Bronchial epithelial cell (primary cell): Measurements from ENCODE around the gene IRX2. TPM values are rescaled to one million over a fixed set of nuclear protein-coding genes. Genes with fewer than 3 reads are reported as not detected.

ENCODE experiments used
- DNase-seq: peaks from one replicate; pipeline ENCODE4 v3.0.0-alpha.2; 2010; ENCODE audit warnings: low read depth
- FAIRE-seq: peaks from 2 replicates; lab custom pipeline; 2011; peaks lifted over from hg19 to GRCh38; lab: Jason Lieb, UNC
- H3K27me3 ChIP-seq: 2 replicates; pipeline ENCODE4 v1.5.1; 2011; ENCODE audit warnings: low read length; ENCODE audit not compliant: control insufficient read depth, insufficient read depth
- H3K36me3 ChIP-seq: 2 replicates; pipeline ENCODE4 v1.5.1; 2011; ENCODE audit warnings: low read length; ENCODE audit not compliant: control insufficient read depth, insufficient read depth
- H3K4me3 ChIP-seq: 2 replicates; pipeline ENCODE4 v1.5.1; 2011; ENCODE audit warnings: mild to moderate bottlenecking, low read depth, low read length, control low read depth
- total RNA-seq: library from RNA; depleted of rRNA; stranded (reverse); fragments of >200 nt; gene quantifications from 2 replicates; pipeline ENCODE4 v1.2.1, GENCODE V29; 2014
- TF ChIP-seq, protein P1 (sequence below): IDR thresholded peaks from 2 replicates; pipeline ENCODE4 v1.5.1; 2011; ENCODE audit warnings: mild to moderate bottlenecking, moderate library complexity, low read length, control low read depth, inconsistent platforms; ENCODE audit not compliant: insufficient read depth, severe bottlenecking

IRX2 gene
- total RNA-seq: 11.3 and 14.0 TPM in 2 replicates

DNA sequence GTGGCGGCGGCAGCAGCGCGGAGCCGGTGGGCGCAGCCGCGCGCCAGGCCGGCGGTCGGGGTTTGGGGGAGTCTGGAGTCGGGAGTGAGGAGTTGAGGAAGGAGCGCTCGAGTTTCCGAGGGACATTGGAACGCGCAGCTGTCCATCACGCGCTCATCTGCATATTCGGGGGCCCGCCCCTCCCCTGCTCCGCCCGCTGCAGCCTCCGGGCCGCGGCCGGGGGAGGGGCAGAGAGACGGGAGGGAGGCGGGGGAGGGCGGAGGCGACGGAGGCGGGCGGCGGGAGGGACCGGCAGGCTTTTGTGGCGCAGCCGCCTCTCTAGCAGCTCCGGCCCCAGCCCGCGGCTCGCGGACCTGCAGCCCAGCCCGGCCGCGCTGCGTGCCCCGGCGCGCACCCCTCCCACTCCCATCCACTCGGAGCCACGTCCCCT, at the start of gene IRX2:
Gene IRX2 (minus strand): TSS at position 86 of the 430 bp plus-strand sequence. CDS start 264 bp downstream, outside the sequence.
- FAIRE-seq (no peak), DNase-seq (peak; percentile 88)
- TF ChIP-seq, protein P1, sequence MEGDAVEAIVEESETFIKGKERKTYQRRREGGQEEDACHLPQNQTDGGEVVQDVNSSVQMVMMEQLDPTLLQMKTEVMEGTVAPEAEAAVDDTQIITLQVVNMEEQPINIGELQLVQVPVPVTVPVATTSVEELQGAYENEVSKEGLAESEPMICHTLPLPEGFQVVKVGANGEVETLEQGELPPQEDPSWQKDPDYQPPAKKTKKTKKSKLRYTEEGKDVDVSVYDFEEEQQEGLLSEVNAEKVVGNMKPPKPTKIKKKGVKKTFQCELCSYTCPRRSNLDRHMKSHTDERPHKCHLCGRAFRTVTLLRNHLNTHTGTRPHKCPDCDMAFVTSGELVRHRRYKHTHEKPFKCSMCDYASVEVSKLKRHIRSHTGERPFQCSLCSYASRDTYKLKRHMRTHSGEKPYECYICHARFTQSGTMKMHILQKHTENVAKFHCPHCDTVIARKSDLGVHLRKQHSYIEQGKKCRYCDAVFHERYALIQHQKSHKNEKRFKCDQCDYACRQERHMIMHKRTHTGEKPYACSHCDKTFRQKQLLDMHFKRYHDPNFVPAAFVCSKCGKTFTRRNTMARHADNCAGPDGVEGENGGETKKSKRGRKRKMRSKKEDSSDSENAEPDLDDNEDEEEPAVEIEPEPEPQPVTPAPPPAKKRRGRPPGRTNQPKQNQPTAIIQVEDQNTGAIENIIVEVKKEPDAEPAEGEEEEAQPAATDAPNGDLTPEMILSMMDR: no peak
- peaks cover 13% of the 10 kb centered on the region for H3K36me3 ChIP-seq
- H3K27me3 ChIP-seq: no peaks in the 10 kb centered on the region
- peak within 1 kb of the TSS; percentile 89 for H3K4me3 ChIP-seq

DNA sequence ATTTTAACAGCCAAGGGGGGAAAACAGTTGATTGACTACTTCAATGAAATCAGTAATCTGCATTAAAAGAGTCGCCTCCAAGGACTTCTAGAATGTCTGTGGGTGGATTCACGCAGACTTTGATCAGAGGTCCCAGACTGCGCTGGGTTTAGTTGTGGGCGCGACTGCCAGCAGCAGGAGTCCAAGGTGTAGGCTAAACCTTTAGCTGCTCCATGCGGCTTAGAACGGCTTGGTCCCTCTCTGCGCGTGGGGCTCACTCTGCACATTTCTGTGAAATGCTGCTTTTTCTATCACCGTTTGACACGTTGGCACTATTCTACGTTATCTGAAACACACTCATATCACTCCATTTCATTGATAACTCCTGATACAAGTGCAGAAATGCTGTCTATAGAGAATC, 48.6 kb upstream of the IRX2 start:
- TF ChIP-seq, protein P1: no peak
- FAIRE-seq (no peak), DNase-seq (no peak)
- H3K27me3 ChIP-seq: no peaks in the 10 kb centered on the region
- no peak overlapping the region for H3K4me3 ChIP-seq
- no peaks in the 10 kb centered on the region for H3K36me3 ChIP-seq

DNA sequence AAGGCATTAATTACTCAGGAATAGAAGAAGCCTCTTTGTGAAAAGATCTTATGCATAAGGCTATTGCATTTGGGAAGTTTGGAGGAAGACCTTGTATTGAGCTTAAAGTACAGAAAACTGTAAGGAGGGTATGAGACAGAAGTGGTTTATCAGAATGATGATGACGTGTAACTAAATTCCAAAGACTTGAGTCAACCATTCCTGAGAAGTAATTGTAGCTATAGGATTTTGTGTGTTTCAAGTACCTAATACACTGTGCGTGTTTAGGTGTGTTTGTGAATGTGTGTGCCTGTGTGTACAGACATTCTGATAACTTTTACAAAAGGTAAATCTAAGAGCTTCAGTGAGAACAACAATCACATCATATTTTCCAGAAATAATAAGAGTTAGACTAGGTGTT, 46.5 kb upstream of the IRX2 start:
- DNase-seq: peak; percentile 89
- TF ChIP-seq, protein P1: no peak
- Histone ChIP-seq H3K4me3 (no peak overlapping the region), H3K27me3 (no peaks in the 10 kb centered on the region), H3K36me3 (no peaks in the 10 kb centered on the region)
- peak; percentile 83 for FAIRE-seq

DNA sequence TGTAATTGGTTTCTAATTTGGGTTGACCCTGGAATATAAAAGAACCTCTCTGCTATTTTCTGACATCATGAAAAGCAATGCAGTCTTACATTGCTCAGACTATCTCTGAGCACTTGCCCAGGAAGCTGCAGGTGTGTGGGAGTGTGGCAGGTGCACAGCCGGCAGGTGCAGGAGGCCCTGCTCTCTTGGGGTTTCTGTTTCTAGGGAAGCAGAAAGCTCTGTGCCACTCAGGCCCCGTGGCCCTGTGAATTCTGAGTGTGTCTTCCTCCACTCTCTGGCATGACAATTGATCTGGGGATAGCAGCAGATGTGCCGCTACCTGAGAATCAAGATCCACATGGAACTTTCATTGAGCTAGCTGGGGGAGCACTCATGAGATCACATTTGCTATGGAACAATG, 45.7 kb upstream of the IRX2 start:
- H3K36me3 ChIP-seq: no peaks in the 10 kb centered on the region
- DNase-seq (no peak), FAIRE-seq (peak; percentile 73)
- H3K4me3 ChIP-seq: no peak overlapping the region
- no peaks in the 10 kb centered on the region for H3K27me3 ChIP-seq
- TF ChIP-seq, protein P1: no peak

DNA sequence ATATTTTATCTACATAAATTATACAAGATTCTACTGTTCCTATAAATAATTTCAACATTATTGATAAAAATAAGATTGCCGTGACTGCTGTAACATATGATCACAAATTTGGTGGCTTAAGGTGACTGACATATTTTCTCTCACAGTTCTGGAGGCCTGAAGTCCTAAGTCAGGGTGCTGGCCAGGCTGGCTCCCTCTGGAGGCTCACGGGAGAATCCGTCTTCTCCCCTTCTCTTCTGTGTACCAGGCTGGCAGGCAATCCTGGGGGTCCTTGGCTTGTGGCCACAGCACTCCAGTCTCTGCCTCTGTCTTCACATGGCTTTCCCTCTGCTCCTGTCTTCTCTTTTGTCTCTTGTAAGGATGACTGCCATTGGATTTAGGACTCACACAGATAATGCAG, 31.7 kb upstream of the IRX2 start:
- H3K4me3 ChIP-seq: no peak overlapping the region
- no peak for DNase-seq
- no peak for FAIRE-seq
- no peaks in the 10 kb centered on the region for H3K27me3 ChIP-seq
- no peaks in the 10 kb centered on the region for H3K36me3 ChIP-seq
- TF ChIP-seq, protein P1: peak; percentile 42

DNA sequence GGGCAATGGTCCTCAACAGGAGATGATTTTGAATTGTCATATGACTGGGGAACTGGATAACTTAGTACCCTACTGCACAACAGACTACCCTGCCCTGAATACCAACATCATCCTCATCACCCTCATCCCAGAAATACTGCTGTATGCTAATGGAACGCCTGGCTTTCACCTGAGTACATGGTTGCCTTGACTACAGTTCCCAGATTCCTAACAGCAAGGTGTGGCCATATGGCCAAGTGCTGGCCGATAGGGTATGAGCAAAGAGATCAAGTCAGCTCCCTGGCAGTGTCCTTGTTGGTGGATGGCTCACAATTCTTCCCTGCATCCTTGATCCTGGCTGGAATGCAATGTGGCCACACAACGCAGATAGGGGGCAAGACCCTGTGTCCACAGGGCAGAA, 31.2 kb upstream of the IRX2 start:
- DNase-seq (no peak), FAIRE-seq (no peak)
- Histone ChIP-seq H3K36me3 (no peaks in the 10 kb centered on the region), H3K27me3 (no peaks in the 10 kb centered on the region), H3K4me3 (no peak overlapping the region)
- TF ChIP-seq, protein P1: no peak
